ENCODE measurements around the gene POLR3F.

POLR3F gene

DNA sequence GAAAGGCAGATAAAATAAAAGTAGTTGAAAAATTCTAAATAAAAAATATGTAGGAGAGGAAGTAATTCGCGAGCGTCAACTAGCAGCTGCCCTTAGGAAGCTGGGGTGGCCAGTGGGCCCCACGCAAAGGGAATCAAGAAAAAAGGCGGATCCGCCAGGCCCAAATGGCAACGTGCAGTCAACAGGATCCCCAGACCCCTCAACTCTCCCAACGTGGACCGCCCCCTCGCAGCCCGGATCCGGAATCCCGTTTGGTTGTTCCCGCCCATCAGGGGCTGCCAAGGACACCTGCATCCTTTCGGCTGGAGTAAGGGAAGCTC is 656 bp upstream of the POLR3F start:
- no peaks in the 10 kb centered on the region for H3K27me3 ChIP-seq (ENCODE audit: low read depth, low read length)
- H4K20me1 ChIP-seq (ENCODE audit: insufficient read depth, low read length): no peaks in the 10 kb centered on the region
- TF ChIP-seq, protein P1, sequence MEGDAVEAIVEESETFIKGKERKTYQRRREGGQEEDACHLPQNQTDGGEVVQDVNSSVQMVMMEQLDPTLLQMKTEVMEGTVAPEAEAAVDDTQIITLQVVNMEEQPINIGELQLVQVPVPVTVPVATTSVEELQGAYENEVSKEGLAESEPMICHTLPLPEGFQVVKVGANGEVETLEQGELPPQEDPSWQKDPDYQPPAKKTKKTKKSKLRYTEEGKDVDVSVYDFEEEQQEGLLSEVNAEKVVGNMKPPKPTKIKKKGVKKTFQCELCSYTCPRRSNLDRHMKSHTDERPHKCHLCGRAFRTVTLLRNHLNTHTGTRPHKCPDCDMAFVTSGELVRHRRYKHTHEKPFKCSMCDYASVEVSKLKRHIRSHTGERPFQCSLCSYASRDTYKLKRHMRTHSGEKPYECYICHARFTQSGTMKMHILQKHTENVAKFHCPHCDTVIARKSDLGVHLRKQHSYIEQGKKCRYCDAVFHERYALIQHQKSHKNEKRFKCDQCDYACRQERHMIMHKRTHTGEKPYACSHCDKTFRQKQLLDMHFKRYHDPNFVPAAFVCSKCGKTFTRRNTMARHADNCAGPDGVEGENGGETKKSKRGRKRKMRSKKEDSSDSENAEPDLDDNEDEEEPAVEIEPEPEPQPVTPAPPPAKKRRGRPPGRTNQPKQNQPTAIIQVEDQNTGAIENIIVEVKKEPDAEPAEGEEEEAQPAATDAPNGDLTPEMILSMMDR (IDR thresholded peaks at IDR 0.05; ENCODE audit: low read depth, low read length): no peak
- peak overlapping the region; percentile 96 for H3K4me2 ChIP-seq (ENCODE audit: low read length)
- peaks cover 19% of the 10 kb centered on the region for H3K4me1 ChIP-seq (ENCODE audit: low read length)
- H3K79me2 ChIP-seq (ENCODE audit: low read length): peaks cover 33% of the 10 kb centered on the region
- H3K9ac ChIP-seq (ENCODE audit: low read length): peak overlapping the region; percentile 75
- no peaks in the 10 kb centered on the region for H3K9me3 ChIP-seq (ENCODE audit: insufficient read depth, low read length)
- H3K4me3 ChIP-seq (ENCODE audit: low read length): peak overlapping the region; percentile 96
- peak overlapping the region; percentile 95 for H2AFZ ChIP-seq (ENCODE audit: low read depth, low read length)
- no peaks in the 10 kb centered on the region for H3K36me3 ChIP-seq (replicated peaks; ENCODE audit: low read depth, low read length)
- H3K27ac ChIP-seq (ENCODE audit: low read length): no peak overlapping the region

DNA sequence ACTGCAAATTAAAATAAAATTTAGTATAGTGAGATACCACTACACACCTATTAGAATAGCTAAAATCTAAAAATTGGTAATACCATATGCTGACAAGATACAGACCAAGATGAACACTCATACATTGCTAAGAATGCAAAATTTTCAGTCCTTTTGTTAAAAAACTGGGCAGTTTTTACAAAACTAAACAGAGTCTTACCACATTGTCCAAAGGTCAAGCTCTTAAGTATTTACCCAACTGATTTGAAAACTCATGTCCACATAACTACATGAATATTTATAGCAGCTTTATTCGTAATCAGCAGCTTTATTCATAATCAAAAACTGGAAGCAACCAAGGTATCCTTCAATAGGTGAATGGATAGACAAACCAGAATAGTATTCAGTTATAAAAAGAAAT is 10.0 kb downstream of the POLR3F start:
- H4K20me1 ChIP-seq (ENCODE audit: insufficient read depth, low read length): no peaks in the 10 kb centered on the region
- H3K27ac ChIP-seq (ENCODE audit: low read length): no peak overlapping the region
- H3K9ac ChIP-seq (ENCODE audit: low read length): no peak overlapping the region
- H2AFZ ChIP-seq (ENCODE audit: low read depth, low read length): no peak overlapping the region
- H3K27me3 ChIP-seq (ENCODE audit: low read depth, low read length): no peaks in the 10 kb centered on the region
- H3K4me1 ChIP-seq (ENCODE audit: low read length): no peaks in the 10 kb centered on the region
- H3K9me3 ChIP-seq (ENCODE audit: insufficient read depth, low read length): no peaks in the 10 kb centered on the region
- H3K79me2 ChIP-seq (ENCODE audit: low read length): no peaks in the 10 kb centered on the region
- peaks cover 32% of the 10 kb centered on the region for H3K36me3 ChIP-seq (replicated peaks; ENCODE audit: low read depth, low read length)
- no peak overlapping the region for H3K4me2 ChIP-seq (ENCODE audit: low read length)
- TF ChIP-seq, protein P1 (IDR thresholded peaks at IDR 0.05; ENCODE audit: low read depth, low read length): no peak
- TF ChIP-seq EZH2phosphoT487 (IDR thresholded peaks at IDR 0.05; ENCODE audit: low read depth): no peak
- H3K4me3 ChIP-seq (ENCODE audit: low read length): no peak overlapping the region

DNA sequence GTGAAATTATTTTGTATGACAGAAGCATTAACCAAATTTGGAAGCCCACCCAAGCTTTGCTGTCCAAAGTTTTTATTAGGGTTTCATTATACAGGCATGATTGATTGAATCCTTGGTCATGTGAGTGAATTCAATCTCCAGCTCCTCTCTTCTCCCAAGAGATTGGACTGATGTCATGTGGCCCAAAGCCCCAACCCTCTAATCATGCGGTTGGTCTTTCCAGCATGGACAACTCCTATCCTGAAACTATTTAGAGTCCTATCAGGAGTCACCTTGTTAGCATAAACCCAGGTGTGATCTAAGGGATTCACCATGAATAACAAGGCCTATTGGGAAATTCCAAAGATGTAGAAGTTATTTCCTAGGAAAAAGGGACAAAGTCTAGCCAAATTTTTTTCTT is 10.6 kb downstream of the POLR3F start:
- Histone ChIP-seq H3K79me2 (ENCODE audit: low read length) (no peaks in the 10 kb centered on the region), H3K4me1 (ENCODE audit: low read length) (no peaks in the 10 kb centered on the region), H2AFZ (ENCODE audit: low read depth, low read length) (no peak overlapping the region), H3K27ac (ENCODE audit: low read length) (no peak overlapping the region), H3K4me2 (ENCODE audit: low read length) (no peak overlapping the region), H3K4me3 (ENCODE audit: low read length) (no peak overlapping the region), H3K27me3 (ENCODE audit: low read depth, low read length) (no peaks in the 10 kb centered on the region), H3K9me3 (ENCODE audit: insufficient read depth, low read length) (no peaks in the 10 kb centered on the region), H4K20me1 (ENCODE audit: insufficient read depth, low read length) (no peaks in the 10 kb centered on the region), H3K9ac (ENCODE audit: low read length) (no peak overlapping the region), H3K36me3 (replicated peaks; ENCODE audit: low read depth, low read length) (peaks cover 38% of the 10 kb centered on the region)
- TF ChIP-seq, protein P1 (IDR thresholded peaks at IDR 0.05; ENCODE audit: low read depth, low read length): no peak
- no peak for TF ChIP-seq EZH2phosphoT487 (IDR thresholded peaks at IDR 0.05; ENCODE audit: low read depth)

DNA sequence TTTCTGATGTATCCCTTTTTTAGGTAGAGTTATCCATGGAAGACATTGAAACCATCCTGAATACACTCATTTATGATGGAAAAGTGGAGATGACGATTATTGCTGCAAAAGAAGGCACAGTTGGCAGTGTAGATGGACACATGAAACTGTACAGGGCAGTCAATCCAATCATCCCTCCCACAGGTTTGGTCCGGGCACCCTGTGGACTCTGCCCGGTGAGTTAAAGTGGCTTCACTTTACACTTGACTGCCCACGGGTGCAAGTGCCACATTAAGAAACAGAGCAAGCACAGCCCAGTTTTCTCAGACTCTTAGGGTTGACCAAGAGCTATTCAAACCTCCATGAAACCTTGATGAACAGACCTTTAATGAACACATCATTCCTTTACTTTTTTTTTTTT is 14.4 kb downstream of the POLR3F start:
- Histone ChIP-seq H3K4me2 (ENCODE audit: low read length) (no peak overlapping the region), H2AFZ (ENCODE audit: low read depth, low read length) (no peak overlapping the region), H4K20me1 (ENCODE audit: insufficient read depth, low read length) (no peaks in the 10 kb centered on the region), H3K4me3 (ENCODE audit: low read length) (no peak overlapping the region), H3K4me1 (ENCODE audit: low read length) (no peaks in the 10 kb centered on the region), H3K9ac (ENCODE audit: low read length) (no peak overlapping the region), H3K79me2 (ENCODE audit: low read length) (no peaks in the 10 kb centered on the region), H3K27ac (ENCODE audit: low read length) (no peak overlapping the region), H3K36me3 (replicated peaks; ENCODE audit: low read depth, low read length) (peaks cover 37% of the 10 kb centered on the region), H3K9me3 (ENCODE audit: insufficient read depth, low read length) (no peaks in the 10 kb centered on the region), H3K27me3 (ENCODE audit: low read depth, low read length) (no peaks in the 10 kb centered on the region)
- TF ChIP-seq EZH2phosphoT487 (IDR thresholded peaks at IDR 0.05; ENCODE audit: low read depth): no peak
- TF ChIP-seq, protein P1 (IDR thresholded peaks at IDR 0.05; ENCODE audit: low read depth, low read length): no peak
